K562 (cell line): ENCODE data around the gene GRIK1. TPM values are rescaled to one million over a fixed set of nuclear protein-coding genes. Genes with fewer than 3 reads are reported as not detected.

Experiments used
- ATF7 ChIP-seq: fragments of 450-650 bp; IDR thresholded peaks from 2 replicates; pipeline ENCODE4 v1.7.1; 2014; ENCODE audit warnings: mild to moderate bottlenecking, moderate library complexity
- CBX1 ChIP-seq: sonication (generic); IDR thresholded peaks from 2 replicates; pipeline ENCODE4 v1.6.1; 2016; ENCODE audit warnings: antibody characterized with exemption, low read depth, mild to moderate bottlenecking
- HLTF ChIP-seq: fragments of 450-650 bp; IDR thresholded peaks from 2 replicates; pipeline ENCODE4 v1.6.1; 2016
- JUNB ChIP-seq: fragments of 450-650 bp; formaldehyde crosslinking; conservative IDR thresholded peaks from 2 replicates; pipeline ENCODE4 v1.4.0; 2020; ENCODE audit warnings: mild to moderate bottlenecking
- JUND ChIP-seq, 2 experiments: IDR thresholded peaks; 2 replicates in 1 of 2; 3 replicates in 1 of 2; pipeline ENCODE4 v1.6.1; 2011; ENCODE audit warnings: borderline replicate concordance in 2 of 2, low read depth in 2 of 2, low read length in 2 of 2, improper control_type of control experiment in 1 of 2, missing biosample characterization in 1 of 2, missing genetic modification characterization in 1 of 2, missing genetic modification reagents in 1 of 2
- MEF2D ChIP-seq: conservative IDR thresholded peaks from 2 replicates; pipeline ENCODE4 v1.6.1; 2016; ENCODE audit warnings: low read depth, missing genetic modification characterization, missing compliant biosample characterization
- POLR2A ChIP-seq: fragments of 450-650 bp; conservative IDR thresholded peaks from 2 replicates; pipeline ENCODE4 v1.6.1; 2016
- TRIM28 ChIP-seq: fragments of 450-650 bp; IDR thresholded peaks from 2 replicates; pipeline ENCODE4 v1.6.1; 2017
- ZBED1 ChIP-seq: IDR thresholded peaks from 2 replicates; pipeline ENCODE4 v1.6.1; 2014
- ZBTB49 ChIP-seq: sonication (generic); formaldehyde crosslinking; IDR thresholded peaks from 2 replicates; pipeline ENCODE4 v1.8.0; 2022; ENCODE audit warnings: missing genetic modification reagents, mild to moderate bottlenecking, borderline replicate concordance
- ZBTB9 ChIP-seq: fragments of 450-650 bp; formaldehyde crosslinking; IDR thresholded peaks from 2 replicates; pipeline ENCODE4 v1.4.0; 2020; ENCODE audit warnings: mild to moderate bottlenecking, moderate library complexity
- ZNF589 ChIP-seq: fragments of 200-800 bp; sonication (Bioruptor generic); IDR thresholded peaks from 2 replicates; pipeline ENCODE4 v1.6.1; 2016; ENCODE audit warnings: low read depth, missing genetic modification characterization, missing compliant biosample characterization
- polyA plus RNA-seq, 8 experiments: library from polyadenylated mRNA; depleted of rRNA in 4 of 8; stranded (reverse) in 5 of 8; unstranded in 3 of 8; fragments of >200 nt; fragmentation: Nextera tagmentation in 2 of 8; fragmentation: Illumina TruSeq in 1 of 8; extraction: Ambion mirVana in 2 of 8; extraction: Trizol in 1 of 8; gene quantifications; 2 replicates each; pipeline versions ENCODE4 v1.2.1 to v1.2.3, GENCODE V29; 2011 to 2014; ENCODE audit warnings: inconsistent platforms in 1 of 8, missing spikeins in 1 of 8
- total RNA-seq, 7 experiments: library from RNA; depleted of rRNA in 6 of 7; stranded (reverse); fragments of >200 nt in 6 of 7; fragmentation: Illumina TruSeq in 2 of 7; extraction: Trizol in 2 of 7; gene quantifications; 2 replicates each; pipeline versions ENCODE4 v1.2.1 to v1.2.3, GENCODE V29; 2011 to 2021; ENCODE audit warnings: low replicate concordance in 1 of 7
- TF ChIP-seq, protein P1 (sequence below): sonication (generic); formaldehyde crosslinking; IDR thresholded peaks from 2 replicates; pipeline ENCODE4 v1.9.0; 2022; ENCODE audit warnings: mild to moderate bottlenecking, missing genetic modification reagents
- TF ChIP-seq, protein P2 (sequence below), 2 experiments: fragments of 450-650 bp; IDR thresholded peaks; 2 replicates each; pipeline ENCODE4 v1.6.1; 2018; ENCODE audit warnings: mild to moderate bottlenecking in 2 of 2, low read depth in 1 of 2; ENCODE audit not compliant: partially characterized antibody in 2 of 2
- TF ChIP-seq, protein P3 (sequence below), 2 experiments: fragments of 450-650 bp in 1 of 2; sonication (generic) in 1 of 2; formaldehyde crosslinking in 1 of 2; IDR thresholded peaks in 1 of 2; conservative IDR thresholded peaks in 1 of 2; 2 replicates each; pipeline versions ENCODE4 v1.6.1 to v1.8.1; 2016 to 2023; ENCODE audit warnings: mild to moderate bottlenecking in 2 of 2, moderate library complexity in 2 of 2, inconsistent platforms in 1 of 2, missing genetic modification reagents in 1 of 2
- TF ChIP-seq, protein P4 (sequence below): sonication (generic); formaldehyde crosslinking; IDR thresholded peaks from 2 replicates; pipeline ENCODE4 v1.5.0; 2020; ENCODE audit warnings: missing genetic modification reagents

The GRIK1 gene
- total and polyA plus RNA-seq, 9 of the 15 experiments (the other 6 are each of a cell fraction or from before 2014, with no cell fraction given): 0.17 to 2.8 (median 0.53) TPM

GRCh38 chr21:29670228-29670627 lies 269.6 kb downstream of the GRIK1 start (continued):
- TF ChIP-seq, protein P1, sequence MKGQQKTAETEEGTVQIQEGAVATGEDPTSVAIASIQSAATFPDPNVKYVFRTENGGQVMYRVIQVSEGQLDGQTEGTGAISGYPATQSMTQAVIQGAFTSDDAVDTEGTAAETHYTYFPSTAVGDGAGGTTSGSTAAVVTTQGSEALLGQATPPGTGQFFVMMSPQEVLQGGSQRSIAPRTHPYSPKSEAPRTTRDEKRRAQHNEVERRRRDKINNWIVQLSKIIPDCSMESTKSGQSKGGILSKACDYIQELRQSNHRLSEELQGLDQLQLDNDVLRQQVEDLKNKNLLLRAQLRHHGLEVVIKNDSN (CRISPR knock-in tag): no peak
- TF ChIP-seq ZBTB49: no peak
- TF ChIP-seq ZNF589 (CRISPR knock-in tag): peak; percentile 61; the same call in 1 of the 2 replicates
- no peak for TF ChIP-seq ZBED1
- TF ChIP-seq JUNB (CRISPR knock-in tag): no peak
- TF ChIP-seq, protein P2, sequence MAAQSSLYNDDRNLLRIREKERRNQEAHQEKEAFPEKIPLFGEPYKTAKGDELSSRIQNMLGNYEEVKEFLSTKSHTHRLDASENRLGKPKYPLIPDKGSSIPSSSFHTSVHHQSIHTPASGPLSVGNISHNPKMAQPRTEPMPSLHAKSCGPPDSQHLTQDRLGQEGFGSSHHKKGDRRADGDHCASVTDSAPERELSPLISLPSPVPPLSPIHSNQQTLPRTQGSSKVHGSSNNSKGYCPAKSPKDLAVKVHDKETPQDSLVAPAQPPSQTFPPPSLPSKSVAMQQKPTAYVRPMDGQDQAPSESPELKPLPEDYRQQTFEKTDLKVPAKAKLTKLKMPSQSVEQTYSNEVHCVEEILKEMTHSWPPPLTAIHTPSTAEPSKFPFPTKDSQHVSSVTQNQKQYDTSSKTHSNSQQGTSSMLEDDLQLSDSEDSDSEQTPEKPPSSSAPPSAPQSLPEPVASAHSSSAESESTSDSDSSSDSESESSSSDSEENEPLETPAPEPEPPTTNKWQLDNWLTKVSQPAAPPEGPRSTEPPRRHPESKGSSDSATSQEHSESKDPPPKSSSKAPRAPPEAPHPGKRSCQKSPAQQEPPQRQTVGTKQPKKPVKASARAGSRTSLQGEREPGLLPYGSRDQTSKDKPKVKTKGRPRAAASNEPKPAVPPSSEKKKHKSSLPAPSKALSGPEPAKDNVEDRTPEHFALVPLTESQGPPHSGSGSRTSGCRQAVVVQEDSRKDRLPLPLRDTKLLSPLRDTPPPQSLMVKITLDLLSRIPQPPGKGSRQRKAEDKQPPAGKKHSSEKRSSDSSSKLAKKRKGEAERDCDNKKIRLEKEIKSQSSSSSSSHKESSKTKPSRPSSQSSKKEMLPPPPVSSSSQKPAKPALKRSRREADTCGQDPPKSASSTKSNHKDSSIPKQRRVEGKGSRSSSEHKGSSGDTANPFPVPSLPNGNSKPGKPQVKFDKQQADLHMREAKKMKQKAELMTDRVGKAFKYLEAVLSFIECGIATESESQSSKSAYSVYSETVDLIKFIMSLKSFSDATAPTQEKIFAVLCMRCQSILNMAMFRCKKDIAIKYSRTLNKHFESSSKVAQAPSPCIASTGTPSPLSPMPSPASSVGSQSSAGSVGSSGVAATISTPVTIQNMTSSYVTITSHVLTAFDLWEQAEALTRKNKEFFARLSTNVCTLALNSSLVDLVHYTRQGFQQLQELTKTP (IDR thresholded peaks at IDR 0.05; ENCODE audit: low read depth in 1 of 2, partially characterized antibody in 2 of 2): peak in 1 of 2 experiments; percentile 20
- TF ChIP-seq, protein P3, sequence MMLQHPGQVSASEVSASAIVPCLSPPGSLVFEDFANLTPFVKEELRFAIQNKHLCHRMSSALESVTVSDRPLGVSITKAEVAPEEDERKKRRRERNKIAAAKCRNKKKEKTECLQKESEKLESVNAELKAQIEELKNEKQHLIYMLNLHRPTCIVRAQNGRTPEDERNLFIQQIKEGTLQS (IDR thresholded peaks at IDR 0.05): peak; percentile 69
- TF ChIP-seq, protein P3 (CRISPR knock-in tag; conservative IDR thresholded peaks at IDR 0.05): no peak
- no peak for TF ChIP-seq HLTF
- TF ChIP-seq CBX1: no peak
- peak; percentile 49; the same call in 1 of the 2 replicates for TF ChIP-seq ATF7
- TF ChIP-seq ZBTB9: no peak
- TF ChIP-seq, protein P4, sequence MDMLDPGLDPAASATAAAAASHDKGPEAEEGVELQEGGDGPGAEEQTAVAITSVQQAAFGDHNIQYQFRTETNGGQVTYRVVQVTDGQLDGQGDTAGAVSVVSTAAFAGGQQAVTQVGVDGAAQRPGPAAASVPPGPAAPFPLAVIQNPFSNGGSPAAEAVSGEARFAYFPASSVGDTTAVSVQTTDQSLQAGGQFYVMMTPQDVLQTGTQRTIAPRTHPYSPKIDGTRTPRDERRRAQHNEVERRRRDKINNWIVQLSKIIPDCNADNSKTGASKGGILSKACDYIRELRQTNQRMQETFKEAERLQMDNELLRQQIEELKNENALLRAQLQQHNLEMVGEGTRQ: no peak
- TF ChIP-seq JUND (IDR thresholded peaks at IDR 0.05; ENCODE audit: borderline replicate concordance, low read depth, low read length): 0 out of 2 replicates have a peak, but pooled peaks have one; percentile 12
- 0 out of 3 replicates have a peak, but pooled peaks have one; percentile 28 for TF ChIP-seq JUND (tag; IDR thresholded peaks at IDR 0.05; ENCODE audit: borderline replicate concordance, low read depth, low read length)
- no peak for TF ChIP-seq TRIM28
- TF ChIP-seq POLR2A: no peak
- no peak for TF ChIP-seq MEF2D
